Keratinocyte (primary cell): Measurements from ENCODE around the gene ZNF77. TPM values are rescaled to one million over a fixed set of nuclear protein-coding genes. Genes with fewer than 3 reads are reported as not detected.
"Not testable (repeated sequence)": the region's sequence is repeated elsewhere in the genome, so short reads cannot be mapped to it uniquely, and the experiment has no call there.

Experiments
- DNase-seq: peaks from one replicate; pipeline ENCODE4 v3.0.0-alpha.2; 2011; ENCODE audit warnings: low read depth, missing footprints, low spot score
- FAIRE-seq: peaks from 2 replicates; lab custom pipeline; 2011; peaks lifted over from hg19 to GRCh38; lab: Jason Lieb, UNC
- H2AFZ ChIP-seq: 2 replicates; pipeline ENCODE4 v1.6.0; 2012; ENCODE audit warnings: low read length, control low read depth, inconsistent platforms; ENCODE audit not compliant: control insufficient read depth
- H3K27ac ChIP-seq: 2 replicates; pipeline ENCODE4 v1.5.1; 2011; ENCODE audit warnings: low read length; ENCODE audit not compliant: control insufficient read depth, insufficient read depth
- H3K27me3 ChIP-seq: 3 replicates; pipeline ENCODE4 v1.6.0; 2011; ENCODE audit warnings: low read length; ENCODE audit not compliant: control insufficient read depth, insufficient read depth; ENCODE audit errors: extremely low read depth
- H3K36me3 ChIP-seq, 2 experiments: 2 replicates in 1 of 2; 3 replicates in 1 of 2; pipeline ENCODE4 v1.5.1; 2011; ENCODE audit warnings: low read length in 2 of 2, mild to moderate bottlenecking in 1 of 2; ENCODE audit not compliant: control insufficient read depth in 2 of 2, insufficient read depth in 2 of 2; ENCODE audit errors: extremely low read depth in 1 of 2
- H3K4me1 ChIP-seq: 3 replicates; pipeline ENCODE4 v1.5.1; 2011; ENCODE audit warnings: low read length; ENCODE audit not compliant: control insufficient read depth, insufficient read depth; ENCODE audit errors: extremely low read depth
- H3K4me2 ChIP-seq: 3 replicates; pipeline ENCODE4 v1.6.0; 2011; ENCODE audit warnings: low read depth, low read length; ENCODE audit not compliant: control insufficient read depth, insufficient read depth; ENCODE audit errors: extremely low read depth
- H3K4me3 ChIP-seq, 3 experiments: fragments of 200-600 bp in 1 of 3; sonication (generic) in 1 of 3; 2 replicates in 2 of 3; 3 replicates in 1 of 3; pipeline ENCODE4 v1.5.1; 2011 to 2016; ENCODE audit warnings: low read length in 3 of 3, mild to moderate bottlenecking in 3 of 3, control low read depth in 2 of 3, inconsistent platforms in 1 of 3, low read depth in 1 of 3, mixed read lengths in 1 of 3, mixed run types in 1 of 3, moderate library complexity in 1 of 3; ENCODE audit not compliant: control insufficient read depth in 2 of 3, insufficient read depth in 2 of 3; ENCODE audit errors: extremely low read depth in 1 of 3
- H3K79me2 ChIP-seq: 2 replicates; pipeline ENCODE4 v1.6.0; 2012; ENCODE audit warnings: low read length; ENCODE audit not compliant: control insufficient read depth, insufficient read depth
- H3K9ac ChIP-seq: 3 replicates; pipeline ENCODE4 v1.6.0; 2011; ENCODE audit warnings: low read length; ENCODE audit not compliant: control insufficient read depth, insufficient read depth; ENCODE audit errors: extremely low read depth
- H3K9me1 ChIP-seq: 3 replicates; pipeline ENCODE4 v1.6.0; 2011; ENCODE audit warnings: low read length; ENCODE audit not compliant: control insufficient read depth, insufficient read depth; ENCODE audit errors: extremely low read depth
- H3K9me3 ChIP-seq: 2 replicates; pipeline ENCODE4 v1.5.1; 2012; ENCODE audit warnings: low read depth, low read length; ENCODE audit not compliant: control insufficient read depth
- H4K20me1 ChIP-seq: 3 replicates; pipeline ENCODE4 v1.6.0; 2011; ENCODE audit warnings: low read length; ENCODE audit not compliant: control insufficient read depth, insufficient read depth; ENCODE audit errors: extremely low read depth
- CTCF ChIP-seq, 3 experiments: IDR thresholded peaks in 1 of 3; conservative IDR thresholded peaks in 1 of 3; optimal IDR thresholded peaks in 1 of 3; 2 replicates in 2 of 3; 3 replicates in 1 of 3; pipeline versions ENCODE3 to v1.5.1; 2011; ENCODE audit warnings: low read length in 3 of 3, mild to moderate bottlenecking in 3 of 3, moderate library complexity in 2 of 3, control low read depth in 1 of 3, inconsistent platforms in 1 of 3; ENCODE audit not compliant: insufficient read depth in 2 of 3; ENCODE audit errors: extremely low read depth in 1 of 3
- EZH2 ChIP-seq: IDR thresholded peaks from one replicate; pipeline ENCODE4 v1.6.1; 2012; ENCODE audit warnings: inconsistent platforms, mild to moderate bottlenecking, low read length, moderate library complexity
- dilution Hi-C: fragments of 300-500 bp; cut with MboI; formaldehyde crosslinking; loops from one replicate; pipeline ENCODE4 v1.7.0; 2020; ENCODE audit warnings: low sequenced_read_pairs; ENCODE audit not compliant: extremely low pct_ligation_motif_present
- polyA plus RNA-seq, 5 experiments: library from polyadenylated mRNA; depleted of rRNA in 3 of 5; stranded (reverse) in 3 of 5; stranded (forward) in 1 of 5; unstranded in 1 of 5; fragments of >200 nt; gene quantifications; 1 replicate in 1 of 5; 2 replicates in 3 of 5; 3 replicates in 1 of 5; pipeline versions ENCODE4 v1.2.1 to v1.2.3, GENCODE V29; 2011 to 2012; ENCODE audit warnings: missing spikeins in 2 of 5, low read depth in 1 of 5, low replicate concordance in 1 of 5

Gene ZNF77
- polyA plus RNA-seq, 1 donor (not counting 4 experiments of a cell fraction or from before 2014, with no cell fraction given): 6.0 TPM

GRCh38 chr19:2967972-2968371, 23.2 kb upstream of the ZNF77 start:
- H3K9me1 ChIP-seq: no peaks in the 10 kb centered on the region
- H3K9me3 ChIP-seq: no peaks in the 10 kb centered on the region
- H3K27ac ChIP-seq: no peak overlapping the region
- DNase-seq (no peak), FAIRE-seq (no peak)
- no peaks in the 10 kb centered on the region for H3K27me3 ChIP-seq
- H4K20me1 ChIP-seq: no peaks in the 10 kb centered on the region
- no peak overlapping the region for H2AFZ ChIP-seq
- no peak overlapping the region for H3K4me2 ChIP-seq
- dilution Hi-C loops: no loop called here
- H3K79me2 ChIP-seq: no peaks in the 10 kb centered on the region
- H3K9ac ChIP-seq: no peak overlapping the region
- no peaks in the 10 kb centered on the region for H3K36me3 ChIP-seq
- TF ChIP-seq CTCF (optimal IDR thresholded peaks at IDR 0.05 in 1 of 3, IDR thresholded peaks at IDR 0.05 in 1 of 3, conservative IDR thresholded peaks at IDR 0.05 in 1 of 3; ENCODE audit: extremely low read depth in 1 of 3, insufficient read depth in 2 of 3, low read length in 3 of 3) (no peak), EZH2 (no peak)
- no peak overlapping the region for H3K4me3 ChIP-seq
- no peaks in the 10 kb centered on the region for H3K4me1 ChIP-seq

GRCh38 chr19:2964874-2965273, 20.1 kb upstream of the ZNF77 start:
- H3K4me1 ChIP-seq: peaks cover 2% of the 10 kb centered on the region
- no peak overlapping the region for H3K9ac ChIP-seq
- no peaks in the 10 kb centered on the region for H3K79me2 ChIP-seq
- no peaks in the 10 kb centered on the region for H3K27me3 ChIP-seq
- dilution Hi-C loops: no loop called here
- H3K4me3 ChIP-seq: no peak overlapping the region
- no peak overlapping the region for H3K27ac ChIP-seq
- H3K9me3 ChIP-seq: no peaks in the 10 kb centered on the region
- TF ChIP-seq EZH2 (no peak), CTCF (optimal IDR thresholded peaks at IDR 0.05 in 1 of 3, IDR thresholded peaks at IDR 0.05 in 1 of 3, conservative IDR thresholded peaks at IDR 0.05 in 1 of 3; ENCODE audit: extremely low read depth in 1 of 3, insufficient read depth in 2 of 3, low read length in 3 of 3) (no peak)
- no peak overlapping the region for H3K4me2 ChIP-seq
- no peak overlapping the region for H2AFZ ChIP-seq
- no peaks in the 10 kb centered on the region for H3K9me1 ChIP-seq
- FAIRE-seq (no peak), DNase-seq (no peak)
- H4K20me1 ChIP-seq: no peaks in the 10 kb centered on the region
- no peaks in the 10 kb centered on the region for H3K36me3 ChIP-seq

- DNase-seq, FAIRE-seq, H2AFZ ChIP-seq, H4K20me1 ChIP-seq, H3K36me3 ChIP-seq, H3K4me1 ChIP-seq, H3K79me2 ChIP-seq, H3K4me2 ChIP-seq, H3K9ac ChIP-seq, dilution Hi-C loops, H3K27me3 ChIP-seq, H3K9me1 ChIP-seq, H3K9me3 ChIP-seq, H3K27ac ChIP-seq, H3K4me3 ChIP-seq: not testable (repeated sequence)
Observed at GRCh38 chr19:2963631-2964030, 18.9 kb upstream of the ZNF77 start.
